ENCODE data around the gene NDUFS4.
"Not testable (repeated sequence)": the region's sequence is repeated elsewhere in the genome, so short reads cannot be mapped to it uniquely, and the experiment has no call there.

NDUFS4 gene

DNA sequence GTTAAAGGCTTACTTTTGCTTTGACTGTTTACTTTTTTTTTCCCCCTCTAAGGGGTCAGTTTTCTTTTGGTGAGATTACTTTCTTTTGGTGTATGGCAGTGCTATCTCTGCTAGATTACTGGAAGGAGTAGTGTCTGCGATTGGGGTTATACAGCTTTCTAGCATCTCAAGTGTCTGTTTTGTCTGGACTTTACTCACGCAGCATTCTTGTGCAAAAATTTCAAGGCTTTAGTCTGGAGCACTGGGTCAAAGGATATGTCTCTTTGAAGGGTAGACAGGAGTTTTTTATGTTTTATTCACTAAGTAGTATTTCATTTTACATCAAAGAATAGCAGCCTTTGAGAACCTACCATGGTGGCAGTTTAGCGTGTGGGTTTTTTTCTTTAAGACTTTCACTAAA is 52.6 kb downstream of the NDUFS4 start:
- Histone ChIP-seq H4K20me1 (0 out of 22 replicates have a peak, but pooled peaks cover 0 to 1% (median 0%) of the 10 kb centered on the region in 11 experiments), H3K9ac (no peak overlapping the region), H3K27ac (no peak overlapping the region), H3K4me2 (no peak overlapping the region), H3K9me3 (replicated peaks in 1 of 11) (no peaks in the 10 kb centered on the region), H3K27me3 (no peaks in the 10 kb centered on the region), H3K4me1 (no peaks in the 10 kb centered on the region), H3K4me3 (no peak overlapping the region), H3K36me3 (0 out of 22 replicates have a peak, but pooled peaks cover 0 to 5% (median 0%) of the 10 kb centered on the region in 11 experiments)
- TF ChIP-seq Cebpa-rat (IDR thresholded peaks at IDR 0.05) = no peak

DNA sequence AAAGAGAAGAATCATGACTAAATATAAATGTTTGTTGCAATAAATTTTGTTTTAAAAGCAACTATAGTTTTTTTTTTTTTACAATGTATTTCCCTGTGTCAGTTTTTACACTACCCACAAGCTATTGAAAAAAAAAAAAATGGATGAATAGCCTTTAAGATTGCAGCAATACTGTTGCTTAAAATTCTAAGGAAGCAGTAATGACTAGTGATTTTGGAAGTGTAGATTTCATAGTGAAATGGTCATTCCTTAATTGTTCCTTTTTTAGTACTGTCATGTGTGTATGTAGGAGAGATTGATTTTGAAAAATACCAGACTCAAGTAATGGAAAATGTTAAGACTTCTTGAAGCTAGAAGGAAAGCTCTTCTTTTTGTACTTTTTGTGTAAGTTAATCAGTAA is 53.1 kb downstream of the NDUFS4 start:
- Histone ChIP-seq H4K20me1 (0 out of 22 replicates have a peak, but pooled peaks cover 0 to 3% (median 0%) of the 10 kb centered on the region in 11 experiments), H3K9me3 (replicated peaks in 1 of 11) (no peaks in the 10 kb centered on the region), H3K9ac (no peak overlapping the region), H3K27me3 (no peaks in the 10 kb centered on the region), H3K36me3 (0 out of 22 replicates have a peak, but pooled peaks cover 0 to under 1% (median 0%) of the 10 kb centered on the region in 11 experiments), H3K27ac (no peak overlapping the region), H3K4me3 (no peak overlapping the region), H3K4me1 (no peaks in the 10 kb centered on the region), H3K4me2 (no peak overlapping the region)
- TF ChIP-seq Cebpa-rat (IDR thresholded peaks at IDR 0.05) = no peak

DNA sequence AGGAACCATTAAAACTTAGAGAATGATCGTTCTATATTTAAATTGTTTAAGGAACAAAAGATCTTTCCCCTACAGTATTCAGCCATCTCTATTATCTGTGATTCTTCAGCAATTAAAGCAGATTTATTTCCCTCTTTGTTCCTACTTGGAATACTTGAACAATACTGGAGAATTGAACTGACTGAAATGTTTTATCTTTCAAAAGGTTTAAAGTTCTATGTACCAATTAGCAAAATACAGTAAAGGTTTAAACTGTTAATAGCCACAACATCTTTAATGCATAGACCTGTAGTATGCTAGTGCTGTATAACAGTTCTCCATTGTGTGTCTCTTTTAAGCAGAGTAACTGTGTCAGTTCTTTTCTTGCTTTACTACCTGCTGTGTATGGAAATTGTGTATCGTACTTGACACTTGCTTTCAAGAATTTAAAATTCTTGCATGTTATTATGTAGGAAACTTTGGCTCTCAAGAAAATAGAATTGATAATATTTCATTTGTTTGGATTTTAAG is 54.0 kb downstream of the NDUFS4 start:
- Histone ChIP-seq H3K9me3 (replicated peaks in 1 of 11) (no peaks in the 10 kb centered on the region), H3K27me3 (no peaks in the 10 kb centered on the region), H3K27ac (no peak overlapping the region), H3K4me1 (no peaks in the 10 kb centered on the region), H3K9ac (no peak overlapping the region), H4K20me1 (0 out of 22 replicates have a peak, but pooled peaks cover 0 to 3% (median 0%) of the 10 kb centered on the region in 11 experiments), H3K4me2 (no peak overlapping the region), H3K4me3 (no peak overlapping the region), H3K36me3 (no peaks in the 10 kb centered on the region)
- no peak for TF ChIP-seq Cebpa-rat (IDR thresholded peaks at IDR 0.05)

DNA sequence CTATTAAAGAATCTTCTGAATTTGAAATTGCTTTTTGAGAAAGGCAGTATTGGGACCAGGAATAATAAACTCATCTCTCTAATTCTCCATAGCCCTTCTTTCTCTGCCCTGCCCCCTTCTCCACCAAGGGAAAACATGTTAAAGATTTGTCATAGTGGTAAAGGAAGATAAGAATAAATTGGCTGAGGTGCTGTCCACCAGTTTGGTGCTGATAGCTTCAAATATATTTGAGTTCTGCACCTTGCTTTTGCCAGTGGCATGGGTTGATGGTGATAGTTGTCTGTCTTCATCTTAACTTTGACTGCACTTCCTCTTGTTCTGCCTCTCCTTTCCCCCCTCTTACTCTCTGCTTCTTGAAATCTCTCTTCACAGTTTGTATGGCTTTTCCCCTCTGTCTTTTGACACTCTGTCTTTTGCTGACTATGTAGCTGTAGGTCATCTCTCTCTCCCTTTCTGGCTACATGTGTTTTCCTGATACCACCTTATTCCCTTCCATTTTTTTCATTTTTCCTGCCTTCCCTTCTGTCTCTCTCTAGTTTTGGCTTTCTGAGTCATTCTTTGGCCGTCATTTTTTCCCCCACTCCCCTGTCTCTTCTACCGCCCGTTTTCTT is 56.6 kb downstream of the NDUFS4 start:
- Histone ChIP-seq H3K4me3 (no peak overlapping the region), H3K4me1 (no peaks in the 10 kb centered on the region), H3K27ac (no peak overlapping the region), H3K4me2 (no peak overlapping the region), H3K9me3 (replicated peaks in 1 of 11) (peaks cover 0 to 1% (median 0%) of the 10 kb centered on the region in 11 experiments; a peak in 2 of 22 replicates), H3K9ac (no peak overlapping the region), H3K36me3 (no peaks in the 10 kb centered on the region), H4K20me1 (peaks cover 0 to 3% (median 0%) of the 10 kb centered on the region in 11 experiments; a peak in 1 of 22 replicates), H3K27me3 (no peaks in the 10 kb centered on the region)
- no peak for TF ChIP-seq Cebpa-rat (IDR thresholded peaks at IDR 0.05)

DNA sequence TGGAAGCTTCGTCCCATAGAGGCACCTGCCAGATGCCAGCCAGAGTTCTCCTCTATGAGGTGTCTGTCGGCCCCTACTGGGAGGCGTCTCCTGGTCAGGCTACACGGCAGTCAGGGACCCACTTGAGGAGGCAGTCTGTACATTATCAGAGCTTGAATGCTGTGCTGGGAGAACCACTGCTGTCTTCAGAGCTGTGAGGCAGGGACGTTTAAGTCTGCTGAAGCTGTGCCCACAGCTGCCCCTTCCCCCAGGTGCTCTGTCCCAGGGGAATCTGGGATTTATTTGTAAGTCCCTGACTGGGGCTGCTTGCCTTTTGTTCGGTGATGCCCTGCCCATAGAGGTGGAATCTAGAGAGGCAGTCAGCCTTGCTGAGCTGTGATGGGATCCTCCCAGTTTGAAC is 70.8 kb downstream of the NDUFS4 start:
- no peak for TF ChIP-seq Cebpa-rat (IDR thresholded peaks at IDR 0.05)
- H3K36me3 ChIP-seq = peaks cover 0 to 31% (median 11%) of the 10 kb centered on the region in 11 experiments; a peak in 13 of 22 replicates
- H4K20me1 ChIP-seq = no peaks in the 10 kb centered on the region
- no peaks in the 10 kb centered on the region for H3K4me1 ChIP-seq
- no peak overlapping the region for H3K27ac ChIP-seq
- peaks cover 24 to 40% (median 31%) of the 10 kb centered on the region in 11 experiments for H3K9me3 ChIP-seq (replicated peaks in 1 of 11)
- H3K4me2 ChIP-seq = no peak overlapping the region
- H3K9ac ChIP-seq = no peak overlapping the region
- no peak overlapping the region for H3K4me3 ChIP-seq
- H3K27me3 ChIP-seq = no peaks in the 10 kb centered on the region

DNA sequence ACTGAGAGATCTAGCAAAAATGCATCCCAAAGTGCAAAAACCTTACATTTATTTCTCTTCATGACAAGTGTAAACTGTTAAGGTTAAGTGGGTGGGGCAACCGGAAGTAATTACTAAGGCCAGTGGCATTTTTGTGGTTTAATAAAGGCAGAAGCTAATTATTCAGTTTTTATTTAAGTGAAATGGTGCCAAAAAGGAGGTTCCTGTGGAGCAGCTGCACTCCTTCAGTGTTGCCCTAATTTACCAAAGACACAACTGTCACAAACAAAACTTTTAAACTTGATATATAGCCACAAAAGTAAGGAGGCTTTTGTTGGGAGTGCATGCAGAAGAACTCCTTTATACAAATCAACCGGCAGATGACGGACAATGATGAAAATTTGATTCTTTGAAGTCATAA is 81.6 kb downstream of the NDUFS4 start:
- no peak for TF ChIP-seq Cebpa-rat (IDR thresholded peaks at IDR 0.05)
- Histone ChIP-seq H3K27ac (no peak overlapping the region), H4K20me1 (no peaks in the 10 kb centered on the region), H3K9ac (no peak overlapping the region), H3K9me3 (replicated peaks in 1 of 11) (no peaks in the 10 kb centered on the region), H3K4me3 (no peak overlapping the region), H3K4me2 (no peak overlapping the region), H3K36me3 (peaks cover 0 to 9% (median under 1%) of the 10 kb centered on the region in 11 experiments; a peak in 3 of 22 replicates), H3K27me3 (no peaks in the 10 kb centered on the region), H3K4me1 (peaks cover 0 to 5% (median 0%) of the 10 kb centered on the region in 10 experiments; a peak in 3 of 20 replicates)

DNA sequence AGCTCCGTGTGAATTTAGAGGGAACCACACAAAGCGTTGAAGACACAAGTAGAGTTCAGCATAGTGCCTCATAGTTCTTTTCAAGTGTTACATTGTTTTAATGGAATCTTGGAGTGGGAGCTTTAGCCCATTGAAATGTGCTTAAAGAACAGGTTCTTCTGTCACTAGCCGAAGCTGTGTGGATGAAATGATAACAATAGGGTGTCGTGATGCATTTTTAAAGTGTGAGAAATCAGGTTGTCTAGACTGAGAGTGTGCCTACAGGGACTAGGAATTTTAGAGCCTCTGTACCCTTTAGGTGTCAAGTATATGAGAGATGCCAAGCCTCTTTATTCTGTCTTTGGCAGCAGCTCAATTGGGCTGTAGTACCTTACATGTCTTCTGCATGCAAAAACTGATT is 83.0 kb downstream of the NDUFS4 start:
- H3K4me1 ChIP-seq = peaks cover 0 to 5% (median 0%) of the 10 kb centered on the region in 10 experiments; a peak in 3 of 20 replicates
- H3K4me2 ChIP-seq = no peak overlapping the region
- H3K4me3 ChIP-seq = no peak overlapping the region
- H3K27me3 ChIP-seq = no peaks in the 10 kb centered on the region
- no peak overlapping the region for H3K9ac ChIP-seq
- 0 out of 22 replicates have a peak, but pooled peaks cover 0 to 2% (median 0%) of the 10 kb centered on the region in 11 experiments for H3K9me3 ChIP-seq (replicated peaks in 1 of 11)
- H4K20me1 ChIP-seq = no peaks in the 10 kb centered on the region
- no peak for TF ChIP-seq Cebpa-rat (IDR thresholded peaks at IDR 0.05)
- H3K27ac ChIP-seq = no peak overlapping the region
- peaks cover 0 to 16% (median 4%) of the 10 kb centered on the region in 11 experiments; a peak in 9 of 22 replicates for H3K36me3 ChIP-seq

DNA sequence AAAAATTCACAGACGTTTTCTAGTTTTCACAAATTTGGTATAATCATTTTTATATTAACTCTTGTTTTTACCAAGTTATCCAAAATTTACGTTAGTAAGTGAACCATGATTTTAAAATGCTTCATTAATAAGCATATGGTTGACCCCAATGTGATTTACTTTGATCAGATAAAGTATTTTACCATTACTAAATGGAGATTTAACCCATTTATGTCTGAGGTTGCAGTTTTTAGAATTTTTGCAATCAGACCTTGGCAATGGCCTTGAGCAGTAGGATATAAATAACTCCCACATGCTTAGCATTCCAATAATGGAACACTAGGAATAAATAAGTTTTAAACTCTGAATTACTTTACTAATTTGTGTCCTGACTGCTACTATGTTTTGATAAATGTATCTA is 84.6 kb downstream of the NDUFS4 start:
- Histone ChIP-seq H3K27ac (no peak overlapping the region), H3K4me2 (no peak overlapping the region), H3K36me3 (peaks cover 3 to 28% (median 15%) of the 10 kb centered on the region in 11 experiments; a peak in 14 of 22 replicates), H3K4me3 (no peak overlapping the region), H3K27me3 (no peaks in the 10 kb centered on the region), H3K9ac (no peak overlapping the region), H3K9me3 (replicated peaks in 1 of 11) (peaks cover 0 to 9% (median 6%) of the 10 kb centered on the region in 11 experiments; a peak in 9 of 22 replicates), H3K4me1 (peaks cover 0 to 5% (median 0%) of the 10 kb centered on the region in 10 experiments; a peak in 3 of 20 replicates), H4K20me1 (no peaks in the 10 kb centered on the region)
- TF ChIP-seq Cebpa-rat (IDR thresholded peaks at IDR 0.05) = no peak

DNA sequence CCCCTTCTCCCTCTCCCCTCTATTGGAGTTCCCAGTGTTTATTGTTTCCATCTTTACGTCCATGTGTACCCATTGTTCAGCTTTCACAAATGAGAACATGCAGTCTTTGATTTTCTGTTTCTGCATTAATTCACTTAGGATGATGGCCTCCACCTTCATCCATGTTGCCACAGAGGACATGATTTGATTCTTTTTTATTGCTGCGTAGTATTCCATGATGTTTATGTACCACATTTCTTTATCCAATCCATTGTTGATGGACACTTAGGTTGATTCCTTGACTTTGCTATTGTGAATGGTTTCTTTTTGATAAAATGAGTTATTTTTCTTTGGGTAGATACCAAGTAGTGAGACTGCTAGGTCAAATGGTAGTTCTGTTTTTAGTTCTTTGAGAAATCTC is 88.9 kb downstream of the NDUFS4 start:
- no peak for TF ChIP-seq Cebpa-rat (IDR thresholded peaks at IDR 0.05)
- Histone ChIP-seq H4K20me1 (no peaks in the 10 kb centered on the region), H3K4me1 (no peaks in the 10 kb centered on the region), H3K4me3 (no peak overlapping the region), H3K9me3 (replicated peaks in 1 of 11) (peaks cover 0 to 9% (median 6%) of the 10 kb centered on the region in 11 experiments; a peak in 9 of 22 replicates), H3K36me3 (peaks cover 3 to 28% (median 15%) of the 10 kb centered on the region in 11 experiments; a peak in 14 of 22 replicates), H3K27me3 (no peaks in the 10 kb centered on the region), H3K9ac (no peak overlapping the region), H3K27ac (no peak overlapping the region), H3K4me2 (no peak overlapping the region)

DNA sequence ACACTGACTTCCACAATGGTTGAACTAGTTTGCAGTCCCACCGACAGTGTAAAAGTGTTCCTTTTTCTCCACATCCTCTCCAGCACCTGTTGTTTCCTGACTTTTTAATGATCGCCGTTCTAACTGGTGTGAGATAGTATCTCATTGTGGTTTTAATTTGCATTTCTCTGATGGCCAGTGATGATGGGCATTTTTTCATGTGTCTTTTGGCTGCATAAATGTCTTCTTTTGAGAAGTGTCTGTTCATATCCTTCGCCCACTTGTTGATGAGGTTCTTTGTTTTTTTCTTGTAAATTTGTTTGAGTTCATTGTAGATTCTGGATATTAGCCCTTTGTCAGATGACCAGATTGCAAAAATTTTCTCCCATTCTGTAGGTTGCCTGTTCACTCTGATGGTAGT is 100.1 kb downstream of the NDUFS4 start:
- peaks cover 0 to 16% (median 6%) of the 10 kb centered on the region in 11 experiments; a peak in 11 of 22 replicates for H3K9me3 ChIP-seq (replicated peaks in 1 of 11)

DNA sequence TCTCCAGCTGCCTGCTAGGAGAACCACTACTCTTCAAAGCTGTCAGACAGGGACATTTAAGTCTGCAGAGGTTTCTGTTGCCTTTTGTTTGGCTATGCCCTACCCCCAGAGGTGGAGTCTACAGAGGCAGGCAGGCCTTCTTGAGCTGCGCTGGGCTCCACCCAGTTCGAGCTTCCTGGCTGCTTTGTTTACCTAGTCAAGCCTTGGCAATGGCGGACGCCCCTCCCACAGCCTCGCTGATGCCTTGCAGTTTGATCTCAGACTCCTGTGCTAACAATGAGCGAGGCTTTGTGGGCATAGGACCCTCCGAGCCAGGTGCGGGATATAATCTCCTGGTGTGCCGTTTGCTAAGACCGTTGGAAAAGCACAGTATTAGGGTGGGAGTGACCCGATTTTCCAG is 104.9 kb downstream of the NDUFS4 start:
- not testable (repeated sequence) for H3K27ac ChIP-seq, H3K27me3 ChIP-seq, H3K36me3 ChIP-seq, H3K9ac ChIP-seq, H3K4me1 ChIP-seq, H3K4me2 ChIP-seq, H3K4me3 ChIP-seq, H4K20me1 ChIP-seq
- H3K9me3 ChIP-seq (replicated peaks in 1 of 11) = peaks cover 0 to 19% (median 5%) of the 10 kb centered on the region in 11 experiments; a peak in 11 of 22 replicates

More for the DNA sequence above, 100.1 kb downstream of the NDUFS4 start:
- not testable (repeated sequence) for H3K27me3 ChIP-seq, H3K4me1 ChIP-seq, H4K20me1 ChIP-seq, H3K9ac ChIP-seq, H3K27ac ChIP-seq, H3K4me2 ChIP-seq, H3K4me3 ChIP-seq
- peaks cover 0 to 16% (median 0%) of the 10 kb centered on the region in 11 experiments; a peak in 6 of 22 replicates for H3K36me3 ChIP-seq
